GM04503 (cell line): ENCODE measurements around the gene PLA2G4D.

Experiments used
- DNase-seq: peaks from one replicate; pipeline ENCODE4 v3.0.0-alpha.2; 2012; ENCODE audit warnings: low read depth

Gene PLA2G4D, protein sequence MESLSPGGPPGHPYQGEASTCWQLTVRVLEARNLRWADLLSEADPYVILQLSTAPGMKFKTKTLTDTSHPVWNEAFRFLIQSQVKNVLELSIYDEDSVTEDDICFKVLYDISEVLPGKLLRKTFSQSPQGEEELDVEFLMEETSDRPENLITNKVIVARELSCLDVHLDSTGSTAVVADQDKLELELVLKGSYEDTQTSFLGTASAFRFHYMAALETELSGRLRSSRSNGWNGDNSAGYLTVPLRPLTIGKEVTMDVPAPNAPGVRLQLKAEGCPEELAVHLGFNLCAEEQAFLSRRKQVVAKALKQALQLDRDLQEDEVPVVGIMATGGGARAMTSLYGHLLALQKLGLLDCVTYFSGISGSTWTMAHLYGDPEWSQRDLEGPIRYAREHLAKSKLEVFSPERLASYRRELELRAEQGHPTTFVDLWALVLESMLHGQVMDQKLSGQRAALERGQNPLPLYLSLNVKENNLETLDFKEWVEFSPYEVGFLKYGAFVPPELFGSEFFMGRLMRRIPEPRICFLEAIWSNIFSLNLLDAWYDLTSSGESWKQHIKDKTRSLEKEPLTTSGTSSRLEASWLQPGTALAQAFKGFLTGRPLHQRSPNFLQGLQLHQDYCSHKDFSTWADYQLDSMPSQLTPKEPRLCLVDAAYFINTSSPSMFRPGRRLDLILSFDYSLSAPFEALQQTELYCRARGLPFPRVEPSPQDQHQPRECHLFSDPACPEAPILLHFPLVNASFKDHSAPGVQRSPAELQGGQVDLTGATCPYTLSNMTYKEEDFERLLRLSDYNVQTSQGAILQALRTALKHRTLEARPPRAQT

DNA sequence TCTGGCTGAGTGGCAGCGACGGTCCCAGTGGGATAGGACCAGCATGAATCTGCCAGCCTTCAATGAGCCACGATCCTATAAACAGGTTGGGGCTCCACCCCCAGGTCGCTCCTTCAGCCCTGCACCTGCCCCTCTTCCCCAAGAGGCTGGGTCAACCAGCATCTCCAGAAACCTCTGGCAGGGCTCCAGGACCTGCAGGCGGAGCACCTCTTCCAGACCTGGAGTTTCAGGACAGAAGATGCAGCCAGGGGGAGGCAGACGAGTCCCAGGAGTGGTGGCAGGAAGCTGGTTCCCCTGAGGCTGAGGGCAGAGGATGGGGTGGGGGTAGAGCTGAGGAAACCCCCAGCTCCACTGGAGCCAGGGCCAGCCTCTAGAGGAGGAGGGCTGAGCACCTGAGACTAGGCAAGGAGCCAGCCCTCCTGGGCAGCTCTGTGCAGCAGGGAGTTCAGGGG is at the start of gene PLA2G4D:
TSS of gene PLA2G4D (minus strand) at position 51 of the 452 bp plus-strand sequence. CDS start 103 bp downstream, outside the sequence.
- DNase-seq, result no peak

DNA sequence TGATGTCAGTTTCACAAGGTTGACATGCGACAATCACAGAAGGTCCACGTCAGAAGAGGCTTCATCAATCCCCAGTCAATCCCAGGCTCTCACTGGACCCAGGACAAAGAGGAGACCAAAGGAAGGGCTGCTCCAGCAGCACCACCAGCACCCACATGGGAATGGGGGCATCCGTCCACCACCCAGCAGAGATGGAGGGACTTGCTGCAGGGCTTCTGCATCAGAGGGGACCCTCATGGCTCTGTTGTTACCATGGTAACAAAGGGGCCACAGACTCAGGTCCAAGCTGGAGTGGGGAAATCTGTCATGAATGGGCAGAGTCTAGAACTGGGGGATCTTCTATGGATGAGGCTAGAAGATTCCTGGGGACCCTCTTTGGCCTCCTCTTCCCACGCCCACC is 49.0 kb upstream of the PLA2G4D start:
- no peak for DNase-seq

DNA sequence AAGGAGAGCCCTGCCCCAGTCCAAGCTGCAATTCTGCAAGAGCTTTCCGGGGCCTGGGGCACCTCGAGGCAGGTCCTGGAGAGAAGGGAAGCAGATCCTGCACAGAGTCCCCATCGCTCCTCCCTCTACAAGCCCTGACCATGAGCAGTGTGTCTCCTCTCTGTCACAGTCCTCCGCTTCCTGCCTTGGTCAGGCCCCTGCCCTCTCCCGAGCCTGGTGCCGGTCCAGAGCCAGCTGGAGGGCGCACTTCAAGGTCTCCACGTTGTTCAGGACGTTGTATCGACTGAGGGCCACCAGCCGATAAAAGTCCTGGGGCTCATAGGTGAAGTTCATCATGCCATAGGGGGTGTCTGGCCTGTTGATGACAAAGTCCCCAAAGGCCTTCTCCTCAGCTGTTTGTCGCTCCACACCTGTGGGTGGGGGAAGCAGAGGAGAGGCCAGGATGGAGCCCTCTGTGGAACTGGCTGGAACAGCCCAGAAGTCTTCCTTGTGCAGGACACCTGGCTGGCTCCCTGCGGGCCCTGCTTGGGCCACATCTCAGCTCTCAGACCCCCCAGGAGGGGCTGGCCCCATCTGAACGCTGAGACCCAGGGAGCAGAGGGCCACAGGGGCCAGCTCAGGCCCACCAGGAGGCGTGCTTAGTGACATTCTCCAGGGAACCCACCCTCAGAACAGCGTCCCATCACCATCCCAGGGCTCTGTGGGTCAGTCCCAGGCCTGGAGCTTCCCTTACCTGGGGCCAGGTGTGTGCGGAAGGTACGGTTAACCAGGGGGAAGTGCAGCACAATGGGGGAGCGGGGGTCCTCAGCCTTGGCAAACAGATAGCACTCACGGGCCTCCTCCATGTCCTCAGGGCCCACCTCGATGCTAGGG is 47.7 kb upstream of the PLA2G4D start:
- DNase-seq, result no peak

GRCh38 chr15:42141246-42141645 is 46.9 kb upstream of the PLA2G4D start:
- DNase-seq, result no peak

DNA sequence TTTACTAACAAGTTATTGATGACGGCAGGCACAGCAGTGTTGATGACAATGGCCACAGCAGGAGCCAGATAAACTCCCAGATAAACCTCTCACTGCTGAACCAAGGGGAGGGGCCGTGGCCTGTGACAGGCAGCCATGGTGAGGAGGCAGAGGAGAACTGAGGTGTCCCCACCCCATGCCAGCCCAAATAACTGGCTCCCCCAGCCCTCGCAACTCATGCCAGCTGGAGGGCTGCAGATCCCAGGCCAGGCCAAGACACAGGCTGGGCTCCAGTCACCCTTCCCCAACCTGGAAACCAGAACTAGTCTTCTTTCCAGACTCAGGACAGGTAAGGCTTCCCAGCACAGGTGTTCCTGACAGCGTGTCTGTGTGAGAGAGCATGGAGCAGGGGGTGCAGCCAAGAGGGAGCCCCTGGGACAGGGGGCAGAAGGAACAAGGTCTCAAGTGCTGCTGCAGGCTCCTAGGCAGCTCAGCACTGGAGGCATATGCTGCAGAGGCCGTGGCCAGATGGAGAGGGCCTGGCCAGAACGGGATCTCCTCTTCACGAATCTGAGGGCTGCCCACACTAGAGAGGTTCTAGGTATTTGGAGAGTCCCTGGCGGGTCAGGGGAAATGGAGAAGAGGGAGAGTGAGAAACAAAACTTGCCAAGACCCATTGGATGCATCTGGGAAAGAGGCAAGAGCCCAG is 46.2 kb upstream of the PLA2G4D start:
- no peak for DNase-seq

DNA sequence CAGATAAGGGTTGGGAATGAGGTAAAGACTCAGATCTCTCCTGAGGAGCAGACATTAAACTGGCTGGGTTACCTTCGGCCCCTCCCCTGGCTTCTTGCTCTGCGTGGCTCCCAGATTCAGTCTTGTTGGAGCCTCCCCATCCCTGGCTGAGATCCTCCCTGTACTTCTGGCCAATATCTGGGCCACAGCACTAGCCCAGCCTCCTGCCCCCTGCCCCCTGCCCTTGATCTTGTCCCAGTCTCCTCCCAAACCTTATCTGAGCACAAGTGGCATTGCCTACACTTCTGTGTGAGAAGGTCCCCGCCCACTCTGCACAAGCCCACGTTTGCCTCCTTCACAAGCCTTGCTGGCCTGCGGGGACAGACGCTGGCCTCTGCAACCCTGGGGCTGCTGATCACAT is 45.2 kb upstream of the PLA2G4D start:
- no peak for DNase-seq

GRCh38 chr15:42138968-42139386 is 44.6 kb upstream of the PLA2G4D start:
- DNase-seq, result no peak

DNA sequence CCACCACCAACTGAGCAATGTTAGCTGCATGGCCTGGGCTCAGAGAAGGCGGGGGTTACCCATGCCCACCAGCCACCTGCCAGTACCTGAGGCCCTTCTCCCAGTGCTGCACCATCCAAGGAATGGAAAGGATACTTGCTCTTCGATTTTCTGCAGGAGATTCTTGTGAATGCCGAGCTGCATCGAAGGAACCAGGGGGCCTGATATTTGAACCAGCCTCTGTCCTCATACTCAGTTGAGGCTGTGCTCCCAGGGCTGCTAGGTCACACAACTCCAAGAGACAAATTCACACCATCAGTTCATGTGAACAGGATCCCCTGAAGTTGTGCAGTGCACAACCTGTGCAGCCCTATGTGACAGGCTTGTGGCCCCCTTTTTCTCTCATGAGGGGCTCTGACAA is 44.0 kb upstream of the PLA2G4D start:
- DNase-seq, result no peak

DNA sequence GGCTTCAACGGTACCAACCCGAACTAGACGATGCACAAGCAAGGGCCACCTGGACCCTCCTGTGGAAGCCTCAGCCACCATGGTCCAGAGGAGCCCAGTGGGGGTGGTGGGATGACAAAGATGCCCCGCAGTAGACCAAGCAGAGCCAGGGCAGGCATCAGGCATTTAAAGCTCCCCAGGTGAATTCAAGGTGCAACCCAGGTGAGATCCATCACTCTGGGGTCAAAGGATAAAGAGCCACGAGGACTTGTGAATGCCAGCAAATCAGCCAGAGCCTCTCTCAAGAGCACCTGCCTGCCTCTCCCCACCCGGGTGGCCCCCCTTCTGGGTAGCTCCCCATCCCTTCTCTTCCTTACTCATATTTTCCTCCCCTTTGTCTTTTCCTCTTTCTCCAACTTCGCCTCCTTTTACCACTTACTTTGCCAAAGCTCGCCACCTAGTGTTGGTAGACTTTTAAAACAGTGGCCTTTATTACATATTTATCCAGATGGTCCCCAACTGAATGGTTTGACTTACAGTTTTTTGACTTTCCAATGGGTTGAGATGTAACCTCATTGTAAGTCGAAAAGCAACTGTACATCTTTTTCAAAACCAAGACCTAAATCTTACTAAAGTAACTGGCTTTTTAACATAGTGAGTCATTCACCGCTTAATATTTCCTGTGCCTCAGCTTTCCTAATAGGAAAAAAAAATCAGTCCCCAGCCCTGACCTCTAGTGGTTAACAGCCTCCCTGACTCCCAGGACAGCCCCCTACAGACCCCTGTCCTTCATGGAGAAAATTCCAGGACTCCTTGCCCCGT is 43.3 kb upstream of the PLA2G4D start:
- DNase-seq, result no peak

GRCh38 chr15:42136513-42136912 is 42.2 kb upstream of the PLA2G4D start:
- DNase-seq, result no peak

DNA sequence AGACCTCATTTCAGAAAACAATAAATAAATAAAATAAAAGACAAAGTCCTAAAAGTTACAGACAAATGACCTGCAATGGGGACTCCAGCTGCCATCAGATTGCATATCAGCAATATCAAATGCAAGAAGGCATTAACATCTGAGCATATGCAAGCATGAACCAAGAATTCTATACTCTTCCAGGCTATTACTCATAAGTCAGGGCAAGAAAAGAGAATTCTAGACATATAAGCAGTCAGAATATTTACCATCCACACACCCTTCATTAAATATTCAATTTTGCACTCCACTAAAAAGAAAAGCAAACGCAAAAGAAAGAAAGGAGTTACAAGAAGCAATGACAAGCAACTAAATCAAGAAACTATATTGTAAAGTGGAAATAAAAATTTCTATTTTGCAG is 41.0 kb upstream of the PLA2G4D start:
- DNase-seq, result no peak

DNA sequence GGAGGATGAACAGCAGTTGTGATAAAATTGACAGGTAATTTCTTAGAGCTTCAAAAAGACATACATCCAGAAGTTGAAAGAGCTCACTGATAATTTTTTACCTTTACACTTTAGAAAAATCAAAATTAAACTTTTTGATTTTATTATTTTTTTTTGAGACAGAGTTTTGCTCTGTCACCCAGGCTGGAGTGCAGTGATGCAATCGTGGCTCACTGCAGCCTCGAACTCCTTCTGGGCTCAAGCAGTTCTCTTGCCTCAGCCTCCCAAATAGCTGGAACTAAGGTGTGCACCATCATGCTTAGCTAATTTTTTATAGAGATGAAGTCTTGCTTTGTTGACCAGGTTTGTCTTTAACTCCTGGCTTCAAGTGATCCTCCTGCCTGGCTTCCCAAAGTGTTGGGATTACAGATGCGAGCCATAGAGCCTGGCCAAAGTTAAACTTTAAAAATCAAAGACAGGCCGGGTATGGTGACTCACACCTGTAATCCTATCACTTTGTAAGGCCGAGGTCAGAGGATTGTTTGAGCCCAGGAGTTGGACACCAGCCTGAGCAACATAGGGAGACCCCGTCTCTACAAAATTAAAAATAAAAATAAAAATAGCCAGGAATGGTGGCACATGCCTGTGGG is 40.4 kb upstream of the PLA2G4D start:
- DNase-seq, result no peak

DNA sequence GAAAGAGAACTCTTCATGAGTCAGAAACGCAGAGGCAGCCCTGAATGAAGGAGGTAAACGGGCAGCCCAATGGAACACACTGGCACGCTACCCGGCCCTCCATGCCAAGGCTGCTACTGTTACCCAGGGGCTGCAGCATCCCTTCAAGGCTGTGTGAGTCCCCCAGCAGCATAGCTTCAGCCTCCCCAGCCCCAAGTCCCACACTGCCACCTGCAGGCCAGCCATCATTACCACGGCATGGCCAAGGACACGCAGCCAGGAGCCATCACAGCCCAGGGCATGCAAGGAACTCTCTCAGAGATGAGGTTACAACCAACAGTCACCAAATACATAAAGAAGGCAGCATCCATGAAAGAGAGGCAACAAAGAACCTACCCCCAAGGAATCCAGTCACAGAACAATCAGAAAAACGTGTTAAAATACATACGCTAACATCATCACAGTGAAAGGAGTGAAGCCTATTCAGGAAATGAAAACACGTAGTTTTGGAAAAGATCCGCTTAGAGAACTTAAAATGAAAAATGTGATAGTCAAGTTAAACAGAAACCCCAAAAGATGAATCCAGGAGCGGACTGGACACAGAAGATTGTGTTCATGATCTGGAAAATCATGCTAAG is 39.6 kb upstream of the PLA2G4D start:
- no peak for DNase-seq

DNA sequence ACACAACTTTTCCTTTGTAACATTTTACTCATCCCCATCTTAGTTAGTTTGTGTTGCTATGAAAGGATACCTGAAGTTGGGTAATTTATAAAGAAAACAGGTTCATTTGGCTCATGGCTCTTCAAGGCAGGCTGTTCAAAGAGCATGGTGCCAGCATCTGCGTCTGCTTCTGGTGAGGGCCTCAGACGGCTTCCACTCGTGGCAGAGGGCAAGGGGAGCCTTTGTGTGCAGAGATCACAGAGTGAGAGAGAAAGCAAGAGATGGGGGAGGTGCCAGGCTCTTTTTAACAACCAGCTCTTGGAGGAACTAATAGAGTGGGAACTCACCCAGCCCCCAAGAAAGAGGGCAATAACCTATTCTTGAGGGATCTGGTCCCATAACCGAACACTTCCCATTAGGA is 39.0 kb upstream of the PLA2G4D start:
- no peak for DNase-seq

DNA sequence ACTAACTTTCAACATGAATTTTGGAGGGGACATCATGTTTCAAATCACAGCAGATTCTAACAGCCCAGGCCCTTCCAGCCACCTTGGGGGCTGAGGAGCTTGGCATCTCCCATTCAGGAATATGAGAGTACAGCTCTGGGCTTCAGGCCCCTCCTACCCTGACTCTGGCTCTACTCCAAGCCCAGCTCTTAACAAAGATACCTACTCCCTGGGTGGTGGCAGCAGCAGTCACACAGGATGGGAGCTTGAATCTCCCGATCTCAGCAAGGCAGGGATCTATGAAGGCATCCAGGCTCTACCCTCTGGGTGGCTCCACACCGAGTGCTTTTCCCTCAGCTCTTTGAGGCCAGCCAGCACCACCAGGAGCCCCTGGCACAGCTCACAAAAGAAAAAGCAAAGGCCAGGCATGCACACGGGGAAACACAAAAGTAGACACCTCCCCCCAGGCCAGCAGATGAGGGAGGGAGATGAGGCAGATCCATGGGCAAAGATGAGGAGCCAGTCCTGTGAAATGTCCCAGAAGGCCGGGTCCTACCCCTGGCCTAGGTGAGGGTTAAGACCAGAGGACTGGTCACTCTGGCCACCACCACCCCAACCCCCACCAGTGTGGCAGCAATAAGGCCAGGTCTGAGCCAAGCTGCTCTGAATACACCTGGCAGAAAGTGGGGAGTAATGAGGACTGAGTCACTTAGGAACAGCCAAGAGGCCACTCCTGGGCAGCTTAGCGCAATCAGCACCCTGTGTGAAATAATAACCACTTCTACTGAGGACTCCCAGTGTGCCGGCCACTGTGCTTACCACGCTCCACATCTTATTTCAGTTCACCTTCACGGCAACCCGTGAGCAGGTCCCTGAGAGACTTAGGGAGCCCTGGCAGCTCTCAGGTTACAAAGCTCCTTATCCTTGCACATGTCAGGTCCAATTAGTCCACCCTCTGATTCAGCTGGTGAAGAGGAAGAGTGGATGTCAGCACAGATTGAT is 37.8 kb upstream of the PLA2G4D start:
- DNase-seq, result no peak

- DNase-seq, result no peak
Measured at GRCh38 chr15:42131006-42131405, 36.6 kb upstream of the PLA2G4D start.

DNA sequence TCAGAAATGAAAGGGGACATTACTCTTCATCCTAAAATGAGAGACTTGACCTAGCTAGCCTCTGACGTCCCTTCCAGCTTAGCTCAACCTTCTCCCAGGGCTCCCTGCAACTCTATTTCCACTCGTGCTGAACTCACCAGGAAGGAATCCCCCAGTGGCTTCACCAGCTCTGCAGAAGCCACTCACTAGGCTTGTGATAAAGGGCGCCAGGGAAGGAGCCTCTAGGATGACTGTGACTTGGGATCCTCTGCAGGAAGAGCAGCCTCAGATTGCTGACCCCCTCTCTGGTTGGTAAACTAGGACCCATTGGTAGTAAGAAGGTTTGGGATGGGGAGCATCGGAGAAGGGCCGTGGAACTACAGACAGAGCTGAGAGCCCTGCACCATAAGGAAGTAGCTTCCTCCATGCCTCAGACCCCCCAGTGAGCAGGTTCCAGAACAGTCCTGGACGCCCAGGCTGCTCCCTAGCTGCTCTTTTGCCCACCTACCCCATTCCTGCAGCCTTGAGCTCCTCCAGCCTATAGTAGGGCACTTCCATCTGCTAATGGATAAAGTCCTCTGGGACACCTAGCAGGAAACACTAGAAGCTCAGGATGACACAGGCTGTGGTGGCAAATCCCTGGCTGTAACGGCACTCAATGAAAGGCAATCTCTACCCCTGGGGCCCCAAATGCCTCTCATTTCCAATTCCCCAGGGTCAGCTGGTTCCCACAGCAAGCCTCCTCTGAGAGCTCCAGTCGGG is 36.1 kb upstream of the PLA2G4D start:
- no peak for DNase-seq

GRCh38 chr15:42129364-42129763 is 35.0 kb upstream of the PLA2G4D start:
- no peak for DNase-seq
